GM20431 (cell line): ENCODE results near the gene FSHR.

Source experiments
- in situ Hi-C: fragments of 300-500 bp; cut with MseI, MboI; formaldehyde crosslinking; loops from one replicate; pipeline ENCODE4 v1.15.0; 2020; ENCODE audit warnings: low sequenced_read_pairs; ENCODE audit not compliant: unreplicated experiment

The FSHR gene

DNA sequence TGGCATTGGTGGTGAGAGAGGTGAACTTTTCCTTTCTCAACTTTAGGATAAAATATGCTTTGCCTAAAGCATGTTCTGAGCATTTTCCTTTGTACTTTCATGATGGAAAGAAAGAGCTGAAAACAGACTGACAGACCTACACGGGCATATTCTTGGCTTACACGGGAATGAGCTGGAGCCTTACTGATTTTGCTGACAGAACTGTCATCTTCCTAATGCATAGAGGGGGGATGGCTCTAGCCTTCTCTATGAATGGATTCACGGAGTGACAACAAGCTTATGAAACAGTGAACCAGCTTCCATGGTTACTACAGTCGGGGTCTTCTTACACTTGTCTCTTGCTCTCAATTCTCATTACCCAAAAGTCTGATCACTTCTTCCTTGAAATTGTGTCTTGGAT, 32.2 kb downstream of the FSHR start:
- in situ Hi-C loops: no loop called here

DNA sequence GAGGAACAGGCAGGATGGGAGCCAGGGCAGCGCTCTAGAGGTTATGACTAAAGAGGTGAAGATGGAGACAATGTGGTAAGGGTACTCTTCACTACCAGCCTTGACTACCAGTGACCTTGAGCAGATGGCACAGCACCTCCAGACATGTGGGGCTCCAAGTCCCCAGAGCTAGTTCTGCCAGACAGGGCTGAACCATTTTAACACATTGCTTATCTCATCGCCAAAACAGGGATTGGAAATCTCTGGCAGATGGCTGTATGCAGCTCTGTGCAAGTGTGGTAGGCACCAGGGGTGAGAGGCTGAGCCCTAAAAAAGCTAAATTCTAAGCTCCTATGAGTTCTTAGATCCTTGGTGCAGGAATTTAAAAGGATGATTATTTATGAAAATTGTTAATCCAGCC, 41.3 kb downstream of the FSHR start:
- in situ Hi-C loops: no loop called here

DNA sequence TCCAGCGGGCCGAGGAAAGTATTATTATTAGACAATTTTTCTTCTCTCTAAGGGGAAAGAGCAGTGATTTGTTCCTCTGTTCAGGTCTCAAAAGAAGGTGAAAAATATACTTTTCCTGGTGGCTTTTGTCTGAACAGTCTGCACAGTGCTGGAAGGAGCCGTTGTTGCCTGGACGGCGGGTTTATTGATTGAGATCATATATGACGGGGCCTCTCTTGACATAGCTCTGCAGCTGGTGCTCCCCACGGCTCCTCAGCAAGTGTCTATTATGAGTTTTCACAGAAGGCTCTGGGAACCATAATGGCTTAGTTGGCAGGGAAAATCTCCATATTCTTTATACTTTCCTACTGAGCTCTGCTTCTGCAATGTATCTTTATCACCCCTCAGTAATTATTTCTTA, 42.9 kb downstream of the FSHR start:
- in situ Hi-C loops: no loop called here

DNA sequence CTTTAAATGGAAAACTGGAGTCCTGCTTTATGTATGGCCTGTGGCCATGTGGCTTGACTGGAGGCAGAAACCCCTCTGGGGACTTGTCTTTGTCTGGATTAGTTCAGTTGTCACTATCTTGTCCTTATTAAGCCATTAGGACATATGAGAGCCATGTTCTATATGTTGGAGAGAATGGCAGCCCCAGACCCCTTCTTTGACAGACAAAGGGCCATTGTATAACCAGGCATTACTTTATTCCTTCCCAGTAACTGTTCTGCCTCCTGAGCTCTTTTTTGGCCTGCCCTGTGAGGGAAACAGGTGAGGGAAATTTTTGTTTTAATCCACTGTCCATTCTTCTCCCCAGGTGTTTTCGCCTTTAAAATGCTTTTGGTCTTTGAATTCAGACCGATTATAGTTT, 43.3 kb downstream of the FSHR start:
- in situ Hi-C loops: no loop called here

DNA sequence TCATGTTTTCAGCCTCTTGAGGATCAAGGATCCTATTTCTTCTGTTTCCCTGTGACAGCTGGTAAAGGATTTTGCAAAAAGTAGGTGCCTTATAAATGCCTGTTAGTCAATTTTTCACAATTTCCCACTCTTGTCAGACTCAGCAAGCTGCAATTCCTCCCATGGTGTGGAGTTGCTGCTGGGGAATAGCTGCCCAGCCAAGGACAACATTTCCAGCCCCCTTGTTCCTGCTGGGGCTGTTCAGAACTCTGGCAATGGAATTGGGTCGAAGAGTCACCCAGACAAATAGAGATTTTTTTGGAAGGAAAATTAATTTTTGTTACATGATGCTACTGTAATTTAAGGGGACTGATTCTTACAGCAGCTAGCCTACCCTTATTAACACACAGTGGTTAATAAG, 43.7 kb downstream of the FSHR start:
- in situ Hi-C loops: no loop called here

DNA sequence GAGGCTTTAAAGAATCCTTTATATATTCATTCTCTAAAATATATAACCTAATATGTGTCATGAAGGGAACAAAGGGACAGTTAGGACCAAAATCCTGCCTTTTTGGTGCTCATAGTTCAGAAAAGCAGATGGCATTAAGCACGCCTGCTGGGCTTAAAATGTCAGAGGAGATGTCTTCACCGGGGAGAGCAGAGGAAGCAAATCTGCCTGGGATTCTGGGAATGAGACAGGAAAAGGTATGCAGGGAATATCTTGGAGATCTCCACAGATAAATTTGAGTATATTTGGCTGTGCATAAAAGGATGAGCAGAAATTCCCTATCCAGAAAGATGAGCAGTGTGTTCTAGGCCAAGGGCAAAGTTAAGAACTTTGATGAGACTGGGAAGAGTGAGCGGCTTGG, 45.5 kb downstream of the FSHR start:
- in situ Hi-C loops: no loop called here

DNA sequence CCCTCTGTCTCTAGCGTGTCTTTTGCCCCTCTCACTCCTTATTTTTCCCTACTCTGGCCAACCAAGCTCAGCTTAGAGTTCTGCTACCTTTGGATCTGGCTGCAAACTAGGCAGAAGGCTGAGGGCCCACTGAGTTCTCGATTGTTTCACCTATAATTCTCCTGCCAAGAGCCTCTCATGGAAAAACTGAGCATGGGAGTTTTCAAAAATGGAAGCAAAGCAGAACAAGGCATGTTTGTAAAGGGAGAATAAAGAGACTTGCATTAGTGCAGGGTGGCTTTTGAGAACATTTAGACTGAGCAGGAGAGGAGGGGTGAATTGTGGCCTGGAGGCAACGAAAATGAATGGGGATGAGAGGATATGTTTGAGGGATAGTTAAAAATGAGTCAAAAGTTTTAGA, 45.9 kb downstream of the FSHR start:
- in situ Hi-C loops: no loop called here

DNA sequence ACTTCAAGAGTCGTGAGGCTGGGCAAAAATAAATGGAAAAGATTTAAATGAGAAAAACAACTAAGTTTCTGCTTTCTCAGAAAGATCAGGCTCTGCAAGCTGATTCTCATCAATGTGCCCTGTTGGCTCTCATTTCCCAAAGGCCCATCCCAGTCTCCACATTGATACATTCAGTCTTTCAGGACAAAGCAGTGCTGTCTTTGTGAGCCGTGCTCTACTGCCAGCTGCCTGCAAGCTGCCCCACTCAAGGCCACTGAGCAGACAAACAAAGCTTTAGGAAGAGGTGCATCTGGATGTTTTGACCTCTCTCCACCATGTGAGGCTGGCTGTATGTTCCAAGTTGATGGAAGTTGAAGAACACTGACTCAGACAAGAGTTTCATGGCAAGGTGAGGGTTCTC, 48.8 kb downstream of the FSHR start:
- in situ Hi-C loops: no loop called here

DNA sequence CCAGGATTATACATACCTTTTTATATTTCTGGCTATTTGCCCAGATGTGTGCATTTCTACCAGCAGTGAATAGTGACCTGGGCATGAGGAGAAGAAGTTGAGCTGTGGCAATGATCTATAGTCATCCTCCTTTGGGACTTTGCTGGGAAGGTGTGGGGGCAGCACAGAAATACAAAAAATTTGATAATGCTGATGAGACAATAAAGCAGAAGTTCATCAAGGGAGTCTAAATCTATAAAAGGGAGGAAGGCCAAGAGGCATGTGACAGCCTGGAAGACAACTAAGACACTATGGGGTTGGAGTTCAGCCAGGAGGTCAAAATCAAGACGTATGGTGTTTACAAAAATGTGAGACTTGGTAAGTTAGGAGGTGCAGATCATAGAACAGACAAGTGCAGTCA, 52.2 kb downstream of the FSHR start:
- in situ Hi-C loops: no loop called here

DNA sequence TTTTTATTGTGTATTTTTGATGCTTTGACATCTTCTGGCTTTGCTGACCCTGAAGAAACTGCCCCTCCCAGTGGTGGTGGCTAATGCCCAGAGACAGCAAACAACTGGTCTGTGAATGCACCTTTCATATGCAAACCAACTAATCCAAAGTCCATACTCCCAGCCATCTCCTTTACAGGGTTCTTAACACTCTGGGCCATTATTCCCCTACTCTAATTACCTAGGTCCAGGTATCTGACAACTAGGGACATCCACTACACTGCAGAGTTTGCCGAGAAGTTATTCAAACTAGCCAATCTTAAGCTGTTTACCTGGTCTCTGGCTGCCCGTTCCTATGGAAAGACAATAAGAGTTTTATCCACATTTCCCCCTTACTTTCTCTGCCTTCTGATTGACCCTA, 73.6 kb downstream of the FSHR start:
- in situ Hi-C loops: no loop called here

DNA sequence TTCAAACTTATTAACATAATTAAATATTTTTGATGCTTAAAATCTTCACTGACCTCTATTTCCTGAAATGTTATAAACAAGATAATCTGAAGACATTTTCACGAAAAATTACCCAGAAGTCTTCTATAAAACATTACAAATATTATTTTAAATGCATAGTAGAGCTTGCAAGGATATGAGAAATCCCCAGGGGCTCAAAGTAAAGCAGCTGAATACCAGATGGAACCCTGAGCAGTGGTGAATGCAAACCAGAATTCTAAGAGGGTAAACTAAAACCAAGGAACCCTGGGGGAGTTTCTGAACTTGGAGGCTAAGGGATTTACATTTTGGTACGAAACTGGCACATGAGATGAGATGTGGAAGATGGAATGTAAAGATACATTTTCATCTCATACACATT, 83.6 kb downstream of the FSHR start:
- in situ Hi-C loops: no loop called here

DNA sequence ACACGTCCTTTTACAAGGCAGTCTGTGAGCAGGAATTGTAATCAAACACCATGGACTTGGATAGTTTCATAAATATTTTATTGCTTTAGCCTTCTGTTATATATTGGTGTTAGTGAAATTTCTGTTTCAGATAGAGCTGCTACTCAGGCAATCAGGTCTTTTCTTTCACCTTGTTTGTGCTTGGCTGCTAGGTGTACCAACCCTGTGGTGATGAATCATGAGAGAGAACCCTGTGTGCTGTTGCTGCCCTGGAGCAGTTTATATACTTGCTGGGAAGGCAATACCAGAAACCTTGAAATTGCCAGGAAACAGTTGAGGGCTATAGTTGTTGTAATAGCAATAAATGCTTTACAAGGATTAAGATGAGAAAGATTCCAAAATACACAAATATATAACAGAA, 84.5 kb downstream of the FSHR start:
- in situ Hi-C loops: no loop called here

DNA sequence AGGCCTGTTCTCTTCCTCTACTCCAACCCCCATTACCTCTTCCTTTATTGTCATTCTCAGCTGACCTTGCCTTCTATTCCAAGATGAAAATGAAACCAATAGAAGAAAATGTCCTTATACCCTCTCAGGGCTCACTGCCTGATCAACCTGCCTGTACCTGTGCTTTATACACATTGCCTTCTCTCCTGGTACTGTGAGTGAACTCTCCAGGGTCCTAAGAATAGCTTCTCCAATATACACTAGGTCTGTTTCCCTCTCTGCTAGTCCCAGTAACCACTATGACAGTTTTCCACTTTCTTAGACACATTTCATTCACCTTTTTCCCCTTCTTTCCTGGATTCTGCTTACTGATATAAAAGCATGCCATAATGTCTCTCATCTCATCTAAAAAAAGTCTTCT, 85.7 kb downstream of the FSHR start:
- in situ Hi-C loops: no loop called here

DNA sequence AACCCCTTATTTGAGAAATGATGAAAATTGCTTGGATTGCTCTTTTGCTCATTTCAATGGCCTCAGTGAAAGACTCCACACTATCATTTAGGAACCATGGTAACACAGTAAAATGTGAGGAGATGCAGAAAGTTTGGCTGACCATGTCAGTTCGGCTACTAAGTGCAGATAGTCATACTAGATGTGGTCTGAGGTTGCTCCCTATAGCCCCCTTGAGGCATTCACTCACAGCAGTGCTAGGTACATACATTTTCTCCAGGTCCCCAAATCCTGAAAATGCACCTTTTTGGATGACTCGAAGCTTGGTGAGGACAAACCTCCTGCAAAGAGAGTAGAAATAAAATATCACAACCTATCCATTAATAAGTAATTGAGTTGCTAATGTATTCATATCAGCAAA, 86.3 kb downstream of the FSHR start:
- in situ Hi-C loops: no loop called here

DNA sequence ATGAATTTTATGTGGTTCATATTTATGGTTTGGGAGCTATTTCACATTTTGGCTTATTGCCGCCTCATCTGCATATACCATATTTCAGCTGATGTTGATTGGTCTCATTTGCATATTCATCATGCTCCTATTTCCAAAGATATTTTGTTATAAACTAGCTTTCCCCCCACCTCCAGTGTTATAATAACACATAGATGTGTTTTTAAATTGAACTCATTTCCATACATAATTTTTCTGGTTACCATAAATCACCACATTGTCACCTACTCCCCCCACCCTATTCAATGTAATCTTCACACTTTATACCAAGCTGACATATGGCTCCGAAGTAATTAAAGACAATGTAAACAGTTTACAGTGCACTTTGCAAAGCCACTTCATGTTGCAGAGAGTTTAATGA, 101.2 kb downstream of the FSHR start:
- in situ Hi-C loops: no loop called here

DNA sequence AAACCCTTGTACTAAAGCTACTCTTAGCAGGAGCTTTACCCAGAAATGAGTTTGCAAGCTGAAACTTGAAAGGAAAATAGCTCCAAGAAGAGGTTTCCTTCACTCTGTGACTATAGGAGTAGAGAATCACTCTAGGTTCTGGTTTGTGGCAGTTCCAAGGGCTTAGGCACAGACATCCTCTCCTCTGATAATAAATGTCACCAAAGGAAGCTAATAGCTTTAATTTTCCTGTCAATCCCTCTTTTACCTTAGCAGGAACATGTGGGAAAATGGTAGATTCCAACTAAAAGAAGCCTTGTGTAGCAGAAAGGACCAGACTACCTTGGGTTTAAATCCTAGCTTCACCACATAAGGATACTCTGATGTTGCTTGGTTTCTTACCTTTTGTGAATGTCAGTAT, 104.0 kb downstream of the FSHR start:
- in situ Hi-C loops: no loop called here

DNA sequence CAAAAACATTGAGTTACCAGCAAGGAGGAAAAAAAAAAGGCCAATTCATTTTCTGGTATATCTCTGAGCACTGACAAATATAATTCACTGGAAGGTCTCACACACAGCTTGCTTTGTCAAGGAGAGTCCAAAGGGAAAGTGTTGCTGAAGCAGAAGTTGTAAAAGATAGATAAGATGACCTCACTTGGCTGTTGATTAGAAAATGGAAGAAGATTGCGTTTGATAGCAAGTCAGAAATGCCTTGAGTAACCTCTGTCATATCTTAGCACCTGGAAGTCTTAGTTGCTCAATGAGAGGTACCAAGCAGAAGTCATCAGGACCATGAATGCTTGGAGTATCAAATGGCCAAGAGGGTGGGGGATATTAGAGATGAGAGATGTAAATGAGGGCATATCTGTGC, 105.2 kb downstream of the FSHR start:
- in situ Hi-C loops: no loop called here

DNA sequence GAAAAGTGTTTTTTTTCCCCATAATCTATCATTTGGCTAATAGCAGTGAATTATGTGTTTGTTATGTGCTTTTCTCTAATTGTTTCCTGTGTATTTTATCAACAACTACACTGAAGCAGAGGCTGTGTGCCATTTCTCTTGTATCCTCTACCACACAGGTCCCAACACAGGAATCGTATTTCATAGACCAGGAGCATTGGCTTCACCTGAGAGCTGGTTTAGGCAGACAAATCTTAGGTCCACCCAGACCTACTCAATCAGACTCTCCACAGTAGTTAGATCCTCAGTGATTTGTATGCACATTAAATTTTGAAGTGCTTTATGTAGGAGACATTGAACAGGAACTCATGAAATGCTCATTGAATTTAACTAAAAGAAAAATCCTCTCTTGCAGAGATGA, 109.2 kb downstream of the FSHR start:
- in situ Hi-C loops: no loop called here

DNA sequence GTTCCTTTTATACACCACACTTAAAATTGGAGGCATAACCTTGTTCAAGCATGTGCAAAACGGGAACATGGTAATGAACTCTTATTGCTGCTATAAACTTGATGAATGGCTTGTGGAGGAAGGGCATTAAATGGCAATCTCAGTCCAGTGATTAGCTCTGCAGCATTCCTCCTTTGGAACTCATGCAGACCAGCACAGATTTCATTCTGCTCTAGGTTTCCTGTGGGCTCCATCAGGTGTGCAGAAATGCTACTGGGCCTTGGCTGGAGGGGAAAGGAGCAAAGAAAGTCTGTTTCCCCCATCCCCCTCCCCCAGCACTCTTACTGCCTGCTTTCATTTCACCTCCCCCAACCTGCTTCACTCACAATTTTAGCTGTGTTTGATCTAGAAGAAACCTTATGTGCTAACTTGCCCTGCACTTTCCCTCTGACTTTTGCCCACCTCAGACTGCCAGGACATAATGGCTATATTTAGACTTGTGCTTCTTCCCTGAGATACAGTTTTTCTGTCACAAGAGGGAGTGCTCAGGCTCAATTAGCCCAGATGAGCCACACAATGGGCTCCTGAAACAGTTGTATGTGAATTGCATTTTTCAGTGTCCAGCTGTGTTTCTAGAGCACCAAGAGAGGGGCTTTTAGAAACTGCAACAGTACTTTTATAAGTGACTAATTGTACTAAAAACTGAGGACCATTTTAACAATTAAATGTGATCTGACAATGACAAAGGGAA, 109.8 kb downstream of the FSHR start:
- in situ Hi-C loops: no loop called here

DNA sequence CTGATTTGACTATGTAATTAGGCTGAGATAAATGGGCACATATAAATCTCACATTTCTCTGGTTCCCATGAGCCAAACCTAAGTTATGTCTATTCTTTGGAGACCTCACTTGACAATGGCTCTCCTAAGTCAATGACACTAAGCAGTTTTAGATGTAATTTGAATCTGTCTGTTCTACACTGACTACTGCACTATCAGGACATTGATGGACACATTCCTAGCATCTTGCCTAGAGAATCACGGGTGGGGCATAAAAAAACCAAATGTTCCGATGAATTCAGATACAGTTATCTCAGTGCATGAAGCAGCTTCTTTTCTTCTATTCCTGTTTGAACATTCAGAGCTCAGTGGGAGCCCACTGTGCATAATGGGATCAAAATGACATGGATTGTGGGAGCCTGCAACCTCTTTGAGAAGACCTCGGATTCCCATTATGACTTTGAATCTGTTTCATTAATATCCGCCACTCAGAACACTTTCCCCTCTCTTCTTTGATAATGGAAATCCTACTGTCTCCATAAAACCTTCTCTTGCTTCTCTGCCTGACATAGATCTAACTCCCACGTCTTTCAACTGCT, 110.8 kb downstream of the FSHR start:
- in situ Hi-C loops: no loop called here

DNA sequence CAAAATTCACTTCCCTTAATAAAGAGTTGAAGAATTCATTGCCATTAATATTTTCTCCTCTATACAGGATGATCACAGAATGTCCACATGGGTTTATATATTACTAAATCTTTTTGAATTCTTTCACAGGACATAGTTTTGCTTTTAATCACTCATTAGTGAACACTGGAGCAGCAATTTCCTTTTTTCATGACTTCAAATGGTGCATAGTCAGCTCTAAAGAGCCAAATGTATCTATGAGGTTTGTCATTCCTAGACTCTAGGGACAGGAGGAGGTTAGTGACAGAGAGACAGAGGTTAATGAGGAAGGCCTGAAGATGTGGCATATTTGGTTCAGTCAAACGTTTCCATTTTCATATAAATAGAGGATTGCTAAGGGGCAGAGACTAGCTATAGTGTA, 111.8 kb downstream of the FSHR start:
- in situ Hi-C loops: no loop called here

DNA sequence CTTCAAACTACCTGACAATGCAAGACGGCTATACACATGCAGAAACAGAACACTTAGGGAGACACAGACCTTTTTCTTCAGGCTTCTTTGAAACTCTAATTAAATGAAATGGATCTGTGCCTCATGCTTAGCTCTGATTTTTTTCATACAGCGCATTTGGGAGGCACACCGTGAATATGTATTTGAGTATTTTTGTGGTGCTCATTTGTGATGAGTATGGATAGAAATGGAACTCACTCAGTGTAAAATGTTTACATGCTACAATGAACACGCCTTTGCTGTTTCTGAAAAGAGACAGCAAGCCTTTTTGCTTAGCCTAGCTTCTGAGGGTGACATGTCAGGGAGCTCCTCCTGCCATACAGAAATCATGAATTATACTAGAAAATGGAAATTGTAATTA, 113.3 kb downstream of the FSHR start:
- in situ Hi-C loops: no loop called here
